HG02970 (cell line): ENCODE measurements around the gene LMAN2.
"Not testable (repeated sequence)": the region's sequence is repeated elsewhere in the genome, so short reads cannot be mapped to it uniquely, and the experiment has no call there.

Experiments used
- ATAC-seq: cut with Tn5 transposase; IDR thresholded peaks from one replicate; pipeline ENCODE4 v1.9.1; 2021; ENCODE audit warnings: mild to moderate bottlenecking, moderate library complexity, moderate number of reproducible peaks; ENCODE audit not compliant: unreplicated experiment, low FRiP score

The LMAN2 gene

GRCh38 chr5:177350776-177351391 lies 584 bp downstream of the LMAN2 start:
- no peak for ATAC-seq

- no peak for ATAC-seq
Observed at GRCh38 chr5:177349762-177350161, 1.7 kb downstream of the LMAN2 start.

DNA sequence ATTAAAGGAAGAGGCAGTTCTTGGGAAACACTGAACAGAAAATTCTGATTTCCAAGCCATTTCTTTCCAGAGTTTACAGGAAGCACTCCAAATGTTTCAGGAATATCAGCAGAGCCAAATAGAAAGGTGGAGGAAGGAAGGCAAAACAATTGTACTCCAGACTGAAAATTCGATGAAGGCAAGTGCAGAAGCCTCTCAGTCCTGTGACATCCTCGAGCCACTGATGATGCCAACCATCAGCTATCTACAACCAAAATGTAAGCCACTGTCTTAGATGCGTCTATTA lies 2.2 kb downstream of the LMAN2 start:
- no peak for ATAC-seq

DNA sequence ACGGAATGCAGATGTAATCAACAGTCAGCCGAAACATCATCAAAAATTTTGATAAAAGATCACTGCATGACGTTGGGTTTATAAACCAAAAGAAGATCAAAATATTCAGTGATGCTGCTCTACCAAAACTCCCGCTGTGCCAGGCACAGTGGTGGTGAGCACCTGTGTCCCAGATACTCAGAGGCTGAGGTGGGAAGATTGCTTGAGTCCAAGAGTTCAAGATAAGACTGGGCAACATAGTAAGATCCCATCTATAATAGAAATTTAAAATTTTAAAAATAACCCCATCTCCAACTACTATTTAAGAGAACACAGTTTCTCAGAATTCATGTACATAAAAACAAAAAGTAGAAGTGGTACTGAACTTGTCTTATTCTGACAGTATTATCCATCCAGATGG lies 3.8 kb downstream of the LMAN2 start:
- ATAC-seq, result no peak

- no peak for ATAC-seq
Observed at GRCh38 chr5:177346820-177347219, 4.6 kb downstream of the LMAN2 start.

DNA sequence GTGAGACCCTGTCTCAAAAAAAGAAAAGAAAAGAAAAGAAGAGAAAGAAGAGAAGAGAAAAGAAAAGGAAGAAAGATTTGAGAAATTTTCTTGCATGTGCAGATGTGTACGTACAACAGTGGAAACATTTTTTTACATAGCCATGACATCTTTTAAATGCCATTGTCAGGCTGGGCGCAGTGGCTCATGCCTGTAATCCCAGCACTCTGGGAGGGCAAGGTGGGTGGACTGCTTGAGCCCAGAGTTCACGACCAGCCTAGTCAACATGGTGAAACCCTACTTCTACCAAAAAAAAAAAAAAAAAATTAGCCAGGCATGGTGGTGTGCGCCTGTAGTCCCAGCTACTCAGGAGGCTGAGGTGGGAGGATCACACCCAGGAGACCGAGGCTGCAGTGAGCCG lies 6.6 kb downstream of the LMAN2 start:
- ATAC-seq, result no peak

GRCh38 chr5:177343777-177344176 lies 7.7 kb downstream of the LMAN2 start:
- no peak for ATAC-seq

DNA sequence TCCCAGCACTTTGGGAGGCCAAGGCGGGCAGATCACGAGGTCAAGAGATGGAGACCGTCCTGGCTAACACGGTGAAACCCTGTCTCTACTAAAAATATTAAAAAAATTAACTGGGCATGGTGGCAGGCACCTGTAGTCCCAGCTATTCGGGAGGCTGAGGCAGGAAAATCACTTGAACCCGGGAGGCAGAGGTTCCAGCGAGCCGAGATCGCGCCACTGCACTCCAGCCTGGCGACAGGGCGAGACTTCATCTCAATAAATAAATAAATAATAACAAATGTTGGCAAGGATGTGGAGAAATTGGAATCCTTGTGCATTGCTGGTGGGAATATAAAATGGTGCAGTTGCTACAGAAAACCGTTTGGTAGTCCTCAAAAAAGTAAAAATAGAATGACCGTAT lies 8.5 kb downstream of the LMAN2 start:
- ATAC-seq, result not testable (repeated sequence)

DNA sequence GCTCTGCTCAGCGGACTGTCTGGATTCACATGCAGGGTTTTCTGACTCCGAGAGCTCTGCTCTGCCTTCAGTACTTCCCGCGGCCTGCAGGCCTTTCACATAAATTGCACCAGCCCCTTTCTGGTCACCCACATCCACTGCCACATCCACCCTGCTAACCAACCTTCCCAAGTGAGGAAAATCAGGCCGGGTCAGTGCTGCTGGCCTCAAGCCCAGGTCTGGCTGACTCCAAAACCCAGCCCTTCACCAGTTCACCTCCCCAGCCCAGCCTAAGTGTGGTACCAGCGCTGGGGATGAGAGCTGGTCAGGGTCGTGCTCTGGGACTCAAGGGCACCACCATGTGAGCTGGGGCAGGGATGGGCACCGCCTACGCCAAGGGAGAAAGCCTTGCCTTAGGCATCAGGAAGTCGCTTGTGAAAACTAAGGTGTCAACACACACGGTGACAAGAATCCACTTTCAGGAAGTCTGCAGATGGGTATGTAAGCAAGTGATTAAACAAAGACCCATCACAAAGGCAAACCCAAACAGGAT lies 12.3 kb downstream of the LMAN2 start:
- ATAC-seq, result no peak

GRCh38 chr5:177338251-177339106 lies 13.0 kb downstream of the LMAN2 start:
- ATAC-seq, result no peak

GRCh38 chr5:177336603-177337494 lies 14.6 kb downstream of the LMAN2 start:
- no peak for ATAC-seq

DNA sequence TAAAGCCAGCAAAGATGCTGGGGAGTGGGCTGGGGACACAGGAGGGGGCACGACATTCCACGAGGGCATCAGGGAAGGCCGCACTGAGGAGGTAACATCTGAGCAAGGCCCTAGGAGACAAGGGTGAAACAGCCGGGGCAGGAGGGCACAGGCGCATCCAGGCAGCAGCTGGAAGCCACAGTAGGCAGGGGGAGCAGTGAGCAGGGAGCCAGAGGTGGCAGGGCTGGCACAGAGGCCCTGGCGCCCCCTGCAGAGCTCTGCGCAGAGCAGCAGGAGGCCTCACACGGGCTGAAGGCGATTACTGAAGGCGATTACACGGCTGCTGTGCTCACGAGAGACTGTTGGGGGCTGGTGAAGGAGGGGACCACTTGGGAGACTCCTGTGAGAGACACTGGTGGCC lies 15.4 kb downstream of the LMAN2 start:
- ATAC-seq, result no peak

DNA sequence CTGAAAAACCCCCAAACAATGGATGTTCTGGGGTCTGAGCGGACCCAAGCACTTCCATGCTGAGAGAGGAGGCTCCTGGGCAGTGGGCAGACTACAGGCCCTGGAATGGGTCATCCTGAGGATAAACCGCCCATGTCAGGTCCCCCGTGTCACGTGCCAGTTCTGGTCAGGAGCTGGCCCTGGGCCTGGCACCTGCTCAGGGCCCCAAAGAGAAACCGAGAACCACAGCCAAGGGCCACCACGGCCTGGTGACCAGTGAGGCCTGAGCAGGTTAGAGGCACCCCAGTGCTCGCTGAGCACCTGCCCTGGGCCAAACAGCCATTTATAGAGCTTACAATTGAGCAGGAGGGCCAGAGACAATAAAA lies 15.8 kb downstream of the LMAN2 start:
- no peak for ATAC-seq

GRCh38 chr5:177334781-177335700 lies 16.4 kb downstream of the LMAN2 start:
- no peak for ATAC-seq

- no peak for ATAC-seq
Observed at GRCh38 chr5:177334155-177334551, 17.3 kb downstream of the LMAN2 start.

GRCh38 chr5:177333420-177334154 lies 17.9 kb downstream of the LMAN2 start:
- no peak for ATAC-seq

- no peak for ATAC-seq
Observed at GRCh38 chr5:177332896-177333260, 18.6 kb downstream of the LMAN2 start.

DNA sequence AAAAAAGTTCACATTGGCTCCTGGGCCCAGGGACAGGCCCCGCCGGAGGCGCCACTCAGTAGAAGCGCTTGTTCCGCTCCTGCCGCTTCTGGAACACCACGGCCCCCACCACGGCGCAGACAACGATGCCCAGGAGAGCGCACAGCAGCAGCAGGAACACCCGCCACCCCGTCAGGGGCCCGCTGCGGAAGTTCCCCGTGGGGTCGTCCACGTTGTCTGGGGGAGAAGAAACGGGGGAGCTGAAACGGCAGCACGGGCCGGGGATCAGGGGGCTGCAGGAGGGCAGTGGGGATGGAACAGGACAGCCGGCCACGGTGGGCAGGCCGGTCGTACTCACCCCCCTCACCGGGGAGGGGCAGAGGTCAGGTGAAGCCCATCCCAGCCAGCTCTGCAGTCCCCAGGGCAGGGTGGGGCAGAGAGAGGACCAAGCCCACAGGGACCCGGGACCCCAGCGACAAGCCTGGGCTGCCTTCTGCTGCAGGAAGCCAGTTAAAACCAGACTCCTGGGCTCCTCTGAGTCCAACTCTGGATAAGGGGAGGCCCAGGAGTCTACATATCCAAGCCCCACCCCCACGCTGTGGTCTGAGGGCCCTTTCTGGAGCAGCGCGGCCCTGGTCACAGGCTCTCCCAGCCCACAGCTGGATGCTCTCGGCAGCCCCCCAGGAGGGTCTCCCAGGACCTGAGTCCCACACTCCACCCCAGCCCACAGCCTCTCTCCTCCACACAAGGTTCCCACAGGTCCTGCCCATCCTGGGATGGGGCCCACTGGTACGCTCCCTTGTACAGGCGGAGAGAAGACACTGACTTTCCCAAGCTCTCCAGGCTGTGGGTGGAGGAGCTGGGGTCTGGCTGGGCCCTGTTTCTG lies 19.2 kb downstream of the LMAN2 start:
- no peak for ATAC-seq
